ENCODE results near the gene TTLL3.
A peak's percentile ranks its signal among the peaks of the same experiment; 100 is the strongest.

TTLL3 gene

DNA sequence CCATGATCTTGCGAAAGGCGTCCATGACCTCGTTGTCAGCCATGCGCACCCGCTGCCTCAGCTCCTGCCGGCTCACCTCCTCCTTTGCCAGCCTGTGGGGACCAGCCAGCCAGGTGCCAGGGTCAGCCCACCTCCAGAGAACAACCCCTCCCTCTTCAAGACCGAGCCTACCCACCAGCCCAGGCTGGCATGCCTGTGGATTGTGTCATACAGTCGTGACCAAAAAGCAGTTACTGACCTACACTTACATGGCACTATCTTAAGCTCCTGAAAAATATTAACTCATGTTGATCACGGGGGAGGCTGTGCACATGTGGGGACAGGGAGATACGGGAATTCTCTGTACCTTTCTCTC lies 29.6 kb upstream of the TTLL3 start:
- no peak for DNase-seq (ENCODE audit: low read depth in 4 of 4, low spot score in 1 of 4)

DNA sequence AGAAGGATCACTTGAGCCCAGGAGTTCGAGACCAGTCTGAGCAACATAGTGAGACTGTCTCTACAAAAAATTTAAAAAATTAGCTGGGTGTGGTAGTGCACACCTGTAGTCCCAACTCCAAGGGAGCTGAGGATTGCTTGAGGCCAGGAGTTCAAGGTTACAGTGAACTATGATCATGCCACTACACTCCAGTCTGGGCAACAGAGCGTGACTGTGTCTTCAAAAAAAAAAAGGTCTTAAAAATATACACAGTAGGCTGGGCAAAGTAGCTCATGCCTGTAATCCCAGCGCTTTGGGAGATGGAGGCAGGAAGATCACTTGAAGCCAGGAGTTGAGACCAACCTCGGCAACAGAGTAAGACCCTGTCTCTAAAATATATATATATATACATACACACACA lies 29.2 kb upstream of the TTLL3 start:
- DNase-seq (ENCODE audit: low read depth in 4 of 4, low spot score in 1 of 4): no peak

DNA sequence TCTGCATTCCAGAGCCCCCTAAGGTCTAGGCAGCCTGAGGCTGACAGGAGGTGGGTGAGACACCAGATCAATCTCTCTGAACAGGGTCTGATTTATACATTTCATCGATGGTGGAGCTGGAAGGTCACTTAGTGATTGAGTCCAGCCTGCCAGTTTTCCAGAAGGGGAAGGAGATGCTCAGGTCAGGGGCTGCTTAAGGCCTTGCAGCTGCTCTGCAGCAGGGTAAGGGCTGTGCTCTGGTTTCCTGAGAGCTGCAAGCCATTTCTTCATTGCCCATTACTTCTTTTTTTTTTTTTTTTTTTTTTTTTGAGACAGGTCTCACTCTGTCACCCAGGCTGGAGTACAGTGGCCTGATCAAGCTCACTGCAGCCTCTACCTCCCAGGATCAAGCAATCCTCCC lies 28.5 kb upstream of the TTLL3 start:
- no peak for DNase-seq (ENCODE audit: low read depth in 4 of 4, low spot score in 1 of 4)

DNA sequence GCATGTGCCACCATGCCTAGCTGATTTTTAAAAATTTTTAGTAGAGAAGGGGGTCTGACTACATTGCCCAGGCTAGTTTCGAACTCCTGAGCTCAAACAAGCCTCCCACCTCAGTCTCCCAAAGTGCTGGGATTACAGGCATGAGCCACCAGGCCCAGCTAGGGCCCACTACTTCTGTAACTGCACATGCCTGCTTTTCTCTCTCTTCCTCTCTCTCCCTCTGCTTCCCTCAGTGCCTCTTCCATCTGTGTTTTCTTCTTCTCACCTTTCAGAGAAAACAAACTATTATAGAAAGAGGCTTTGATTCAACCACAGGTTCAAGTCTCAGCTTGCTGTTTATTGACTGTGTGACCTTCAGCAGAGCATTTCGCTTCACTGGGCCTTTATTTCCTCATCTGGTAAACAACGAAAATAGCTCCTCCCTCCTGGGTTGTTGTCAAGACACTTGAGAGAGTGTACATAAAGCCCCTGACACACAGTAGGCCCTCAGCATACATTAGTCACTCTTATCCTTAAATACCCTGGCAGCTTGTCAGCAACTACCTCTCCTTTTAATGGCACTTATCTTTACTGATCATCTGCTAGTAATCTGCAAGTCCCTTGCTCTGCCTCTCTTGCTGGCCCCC lies 28.0 kb upstream of the TTLL3 start:
- no peak for DNase-seq (ENCODE audit: low read depth in 4 of 4, low spot score in 1 of 4)

DNA sequence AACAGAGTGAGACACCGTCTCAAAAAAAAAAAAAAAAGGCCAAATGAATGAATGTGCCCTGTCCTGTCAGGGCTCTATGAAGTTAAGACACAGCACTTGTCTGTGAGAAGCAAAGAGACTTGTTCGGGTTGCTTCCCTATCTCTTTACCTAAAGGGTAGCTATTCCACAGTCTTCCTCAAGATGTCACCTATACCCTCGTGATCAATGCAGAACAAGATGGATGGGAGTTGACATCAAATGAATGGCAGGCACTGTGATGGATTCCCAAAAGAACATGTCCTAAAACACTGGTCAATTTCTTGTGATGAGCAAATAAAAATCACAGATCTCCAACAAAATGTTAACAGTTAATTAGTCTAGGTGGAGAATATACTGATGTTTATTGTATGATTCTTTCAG lies 27.3 kb upstream of the TTLL3 start:
- no peak for DNase-seq (ENCODE audit: low read depth in 4 of 4, low spot score in 1 of 4)

DNA sequence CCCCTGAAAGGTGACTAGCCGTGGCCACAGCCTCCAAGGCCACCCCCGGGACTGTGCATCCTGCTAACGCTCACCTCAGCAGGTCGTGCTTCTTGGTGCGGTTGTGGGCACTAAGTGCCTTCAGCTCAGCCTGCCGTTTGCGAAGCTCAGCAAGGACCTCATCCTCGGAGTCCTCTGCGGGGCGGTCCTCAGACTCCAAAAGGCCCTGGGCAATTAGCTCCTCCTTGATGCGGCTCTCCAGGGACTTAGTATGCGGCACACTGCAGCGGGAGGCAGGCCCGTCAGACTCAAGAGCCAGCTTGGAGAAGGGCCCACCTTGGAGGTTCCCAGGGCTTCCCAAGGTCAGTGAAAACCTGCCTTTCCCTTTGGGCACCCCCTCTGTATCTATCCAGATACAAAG lies 26.1 kb upstream of the TTLL3 start:
- no peak for DNase-seq (ENCODE audit: low read depth in 4 of 4, low spot score in 1 of 4)

DNA sequence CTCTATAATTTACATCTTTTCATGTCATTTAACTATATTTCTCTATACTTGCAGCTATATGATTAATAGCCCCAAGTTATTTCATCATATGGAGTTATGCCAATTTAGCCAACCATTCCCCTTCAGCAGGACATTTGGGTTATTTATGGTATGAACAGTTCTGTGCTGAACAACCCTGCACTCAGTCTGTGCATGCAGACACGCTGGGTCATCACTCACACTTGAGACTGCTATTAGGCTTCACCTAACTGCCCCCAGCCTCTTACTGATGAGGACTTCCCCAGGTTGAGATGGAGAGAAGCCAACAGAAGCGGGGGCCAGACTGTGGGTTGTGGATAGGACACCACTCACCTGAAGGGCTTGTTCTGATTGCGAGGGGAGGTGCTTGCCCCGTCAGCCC lies 25.1 kb upstream of the TTLL3 start:
- no peak for DNase-seq (ENCODE audit: low read depth in 4 of 4, low spot score in 1 of 4)

DNA sequence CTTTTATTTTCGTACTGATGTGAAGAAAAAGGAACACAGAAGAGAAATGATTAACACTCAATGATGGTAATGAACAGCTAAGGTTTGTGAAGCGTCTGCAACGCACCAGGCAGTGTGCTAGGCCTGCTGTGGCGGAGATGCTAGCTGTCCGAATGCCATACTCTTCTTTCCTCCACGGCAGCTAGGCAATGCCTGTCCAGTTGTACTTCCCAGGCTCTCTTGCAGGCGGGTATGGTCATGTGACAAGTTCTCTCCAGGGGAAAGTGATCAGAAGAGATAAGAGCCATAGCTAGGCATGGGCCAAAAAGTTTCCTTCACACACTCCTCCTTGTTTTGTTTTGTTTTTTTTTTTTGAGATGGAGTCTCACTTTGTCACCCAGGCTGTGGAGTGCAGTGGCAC lies 24.5 kb upstream of the TTLL3 start:
- DNase-seq (ENCODE audit: low read depth in 4 of 4, low spot score in 1 of 4): no peak

DNA sequence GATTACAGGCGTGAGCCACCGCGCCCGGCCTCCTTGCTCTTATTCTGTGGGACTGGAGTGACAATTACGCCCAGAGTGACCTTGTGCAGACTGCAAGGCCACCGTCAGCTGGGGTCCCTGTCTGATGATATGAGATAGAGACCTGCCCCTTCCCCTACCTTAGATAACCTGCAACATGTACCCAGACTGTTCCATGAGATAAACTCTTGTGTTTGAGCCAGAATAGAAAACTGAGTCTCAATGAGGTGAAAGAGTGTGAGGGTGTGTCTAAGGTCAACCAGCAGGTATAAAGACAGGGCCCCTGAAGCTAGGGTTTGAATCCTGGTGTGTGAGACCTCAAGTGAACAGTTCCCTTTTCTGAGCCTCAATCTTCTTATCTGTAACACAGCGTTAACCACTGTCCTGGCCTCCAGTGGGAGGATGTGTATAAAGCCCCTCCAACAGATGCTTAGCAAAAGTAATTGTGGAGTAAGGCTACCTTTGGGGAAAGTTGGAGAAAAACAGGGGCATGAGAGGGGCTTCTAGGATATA lies 23.8 kb upstream of the TTLL3 start:
- no peak for DNase-seq (ENCODE audit: low read depth in 4 of 4, low spot score in 1 of 4)

DNA sequence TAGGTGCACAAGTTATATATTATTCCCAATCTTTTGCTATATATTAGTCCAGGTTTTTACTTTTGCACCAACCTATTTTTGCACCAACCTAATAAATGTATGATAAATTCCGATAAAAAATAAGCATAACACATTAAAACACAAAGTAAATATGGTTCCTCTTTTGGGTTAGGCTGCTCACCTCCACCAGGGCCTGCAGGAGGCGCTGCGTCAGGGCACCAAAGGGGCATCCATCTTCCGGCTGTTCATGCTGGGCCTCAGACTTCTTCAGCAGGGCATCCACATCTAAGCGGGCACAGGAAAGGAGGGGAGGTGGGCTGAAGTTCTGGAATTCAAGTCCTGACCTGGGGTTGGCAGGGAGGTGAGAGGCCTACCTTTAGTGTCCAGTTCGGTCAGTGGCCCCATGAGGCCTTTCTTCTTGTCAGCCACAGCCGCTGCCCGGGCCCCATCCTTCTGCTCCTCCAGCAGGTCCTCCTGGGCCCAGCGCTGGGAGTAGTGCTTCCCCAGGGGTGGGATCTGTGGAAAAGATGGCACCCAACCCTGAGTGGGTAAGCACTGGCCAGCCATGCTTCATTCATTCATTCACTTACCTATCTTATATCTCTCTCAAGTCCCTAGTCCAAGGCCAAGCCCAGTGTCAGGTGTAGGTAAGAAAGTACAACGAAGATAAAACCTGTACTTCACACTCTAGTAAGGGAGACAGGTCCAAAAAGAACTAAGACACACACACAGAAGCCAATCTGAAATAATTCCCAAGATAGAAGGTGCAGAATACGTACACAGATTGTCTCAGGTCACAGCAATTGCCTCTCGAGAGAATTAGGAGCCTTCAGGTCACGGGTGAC lies 23.0 kb upstream of the TTLL3 start:
- no peak for DNase-seq (ENCODE audit: low read depth in 4 of 4, low spot score in 1 of 4)

DNA sequence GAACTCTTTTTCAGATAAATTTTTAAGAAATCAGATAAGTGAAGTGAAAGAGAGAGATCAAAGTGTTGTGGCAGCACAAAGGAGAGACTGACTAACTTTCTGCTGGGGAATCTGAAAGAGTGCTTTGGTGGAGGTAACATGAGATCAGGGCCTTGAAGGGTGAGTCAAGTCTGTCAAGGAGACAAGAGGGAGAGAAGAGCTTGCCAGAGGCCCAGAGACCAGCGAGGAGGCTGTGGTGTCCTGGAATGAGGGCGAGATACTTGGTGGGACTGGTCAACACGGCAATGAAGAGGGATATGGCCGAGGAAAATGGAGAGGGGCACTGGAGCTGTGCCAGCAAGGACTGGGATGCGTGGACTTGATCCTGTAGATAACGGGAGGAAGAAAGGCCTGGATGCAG lies 22.3 kb upstream of the TTLL3 start:
- DNase-seq (ENCODE audit: low read depth in 4 of 4, low spot score in 1 of 4): no peak

DNA sequence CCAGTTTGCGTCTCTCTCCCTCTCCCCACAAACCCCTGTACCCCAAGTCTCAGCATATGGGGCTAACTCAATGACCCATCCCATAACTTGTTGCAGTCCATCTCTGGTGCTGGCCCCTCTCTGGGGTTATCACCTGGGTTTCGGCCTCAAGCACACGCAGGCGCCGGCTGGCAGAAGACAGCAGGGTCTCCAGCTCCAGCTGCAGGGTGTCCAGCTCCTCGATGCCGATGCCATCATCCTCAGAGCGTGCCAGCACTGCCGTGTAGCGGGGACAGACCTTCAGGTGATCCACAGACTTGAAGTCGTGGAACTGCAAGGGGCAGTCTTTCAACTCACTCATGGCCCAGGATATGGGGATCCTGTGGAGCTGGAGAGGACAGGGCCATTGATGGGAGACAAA lies 18.9 kb upstream of the TTLL3 start:
- DNase-seq (ENCODE audit: low read depth in 4 of 4, low spot score in 1 of 4): no peak

DNA sequence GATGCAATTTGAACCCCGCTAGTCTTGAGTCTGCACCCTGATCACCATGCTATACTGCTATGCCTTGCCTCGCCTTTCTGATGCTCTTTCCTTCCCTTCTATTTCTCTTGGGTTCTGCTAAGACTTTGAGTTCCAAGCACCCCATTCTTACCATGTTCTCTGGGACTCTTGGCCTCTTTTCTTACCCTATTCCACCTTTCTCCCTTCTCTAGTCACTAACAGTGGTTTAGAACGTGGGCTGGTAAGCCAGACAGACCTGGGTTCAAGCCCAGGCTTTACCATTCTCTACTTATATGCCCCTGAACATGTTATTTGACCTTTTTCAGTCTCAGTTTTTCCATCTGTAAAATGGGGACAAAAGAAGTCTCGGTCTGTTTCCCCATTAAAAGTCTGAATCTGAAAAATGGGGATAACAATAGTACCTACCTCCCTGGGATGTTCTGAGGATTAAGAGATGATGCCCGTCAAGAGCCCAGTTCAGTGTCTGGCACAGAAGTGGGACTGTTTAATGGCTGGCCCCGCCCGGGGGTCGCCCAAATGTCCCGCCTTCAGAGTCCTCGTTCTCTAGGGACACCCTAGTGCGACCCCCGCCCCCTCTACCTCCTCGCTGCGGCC lies 18.2 kb upstream of the TTLL3 start:
- DNase-seq (ENCODE audit: low read depth in 4 of 4, low spot score in 1 of 4): no peak

DNA sequence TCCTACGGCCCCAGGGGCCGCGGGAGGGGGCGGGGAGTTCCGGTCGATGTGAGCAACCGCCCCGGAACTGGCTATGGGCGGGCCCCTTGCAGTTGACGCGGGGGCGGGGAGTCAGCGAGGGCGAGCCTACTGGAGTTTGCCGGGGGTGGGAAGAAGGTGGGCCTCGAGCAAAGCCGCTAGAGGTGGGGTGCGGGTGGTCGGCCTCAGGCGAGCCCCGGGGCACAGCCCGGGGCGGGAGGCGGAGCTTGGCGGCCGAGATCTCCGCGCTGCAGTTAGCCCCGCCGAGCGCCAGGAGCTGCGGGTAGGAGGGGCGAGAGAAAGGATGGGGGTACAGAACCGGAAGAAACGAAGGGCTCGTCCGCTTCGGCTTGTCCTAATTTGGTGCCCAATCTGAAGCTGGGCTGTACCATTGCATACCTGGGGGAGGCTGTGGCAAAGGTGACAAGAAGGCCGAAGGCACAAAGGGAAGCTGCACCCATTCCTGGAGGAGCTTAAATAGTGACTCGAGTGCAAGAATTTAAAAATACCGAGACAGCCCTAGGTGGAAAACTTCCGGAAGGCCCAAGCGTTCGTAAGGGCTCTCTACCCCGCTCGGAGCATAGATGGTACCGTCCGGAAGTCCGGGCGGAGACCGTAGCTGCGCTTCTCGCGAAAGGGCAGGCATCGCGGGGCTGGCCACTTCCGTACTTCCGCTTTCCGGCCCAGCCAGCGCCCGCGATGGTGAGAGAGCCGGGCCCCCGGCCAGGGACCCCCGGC lies 17.5 kb upstream of the TTLL3 start, which contains the start of the genes ARPC4 and TADA3:
Gene ARPC4 (plus strand): TSS at position 678 of the 756 bp plus-strand sequence. CDS start 40 bp downstream, at position 718.
Gene TADA3 (minus strand): TSS at position 69 of the 756 bp plus-strand sequence. CDS start 1,007 bp downstream, outside the sequence.
- DNase-seq (ENCODE audit: low read depth in 4 of 4, low spot score in 1 of 4): peak; percentile 74 to 92 (median 82)

DNA sequence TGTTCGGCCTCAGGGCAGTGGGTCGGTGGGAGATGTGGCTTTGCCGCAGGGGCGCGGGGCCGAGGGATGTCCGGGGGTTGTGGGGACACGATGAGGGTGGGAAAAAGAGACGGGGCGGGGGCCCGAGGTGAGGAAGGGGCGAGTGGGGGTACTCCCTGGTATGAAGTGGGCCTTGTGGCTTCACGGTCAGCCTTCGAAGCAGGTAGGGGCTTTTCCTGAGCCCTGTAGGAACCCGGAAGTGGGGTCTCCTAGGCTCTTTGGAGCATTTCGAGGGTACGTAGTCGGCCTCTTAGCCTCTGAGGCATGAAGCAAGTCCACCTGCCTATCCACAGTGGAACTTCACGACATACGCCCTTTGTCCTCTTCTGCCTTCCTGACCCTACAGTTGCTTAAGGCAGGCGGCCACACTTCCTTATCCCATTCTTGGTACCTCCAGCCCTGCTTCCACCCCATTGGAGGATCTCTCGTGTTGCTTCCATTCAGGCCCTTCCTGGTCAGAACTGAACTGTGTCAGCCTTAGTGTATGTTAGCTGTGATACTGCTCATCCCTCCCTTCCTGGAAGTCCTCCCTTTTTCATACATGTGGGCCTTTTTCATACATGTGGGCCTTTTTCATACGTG lies 16.8 kb upstream of the TTLL3 start:
- no peak for DNase-seq (ENCODE audit: low read depth in 4 of 4, low spot score in 1 of 4)

DNA sequence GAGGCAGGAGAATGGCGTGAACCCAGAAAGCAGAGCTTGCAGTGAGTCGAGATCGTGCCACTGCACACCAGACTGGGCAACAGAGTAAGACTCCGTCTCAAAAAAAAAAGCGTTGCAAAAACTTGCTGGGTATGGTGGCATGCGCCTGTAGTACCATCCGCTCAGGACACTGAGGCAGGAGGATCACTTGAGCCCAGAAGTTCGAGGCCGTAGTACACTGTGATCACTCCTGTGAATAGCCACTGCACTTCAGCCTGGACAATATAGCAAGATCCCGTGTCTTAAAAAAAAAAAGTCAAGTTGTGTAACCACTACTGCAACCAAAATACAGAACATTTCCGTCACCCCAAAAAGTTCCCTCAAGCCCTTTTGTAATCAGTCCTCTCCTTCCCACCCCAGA lies 15.7 kb upstream of the TTLL3 start:
- no peak for DNase-seq (ENCODE audit: low read depth in 4 of 4, low spot score in 1 of 4)

DNA sequence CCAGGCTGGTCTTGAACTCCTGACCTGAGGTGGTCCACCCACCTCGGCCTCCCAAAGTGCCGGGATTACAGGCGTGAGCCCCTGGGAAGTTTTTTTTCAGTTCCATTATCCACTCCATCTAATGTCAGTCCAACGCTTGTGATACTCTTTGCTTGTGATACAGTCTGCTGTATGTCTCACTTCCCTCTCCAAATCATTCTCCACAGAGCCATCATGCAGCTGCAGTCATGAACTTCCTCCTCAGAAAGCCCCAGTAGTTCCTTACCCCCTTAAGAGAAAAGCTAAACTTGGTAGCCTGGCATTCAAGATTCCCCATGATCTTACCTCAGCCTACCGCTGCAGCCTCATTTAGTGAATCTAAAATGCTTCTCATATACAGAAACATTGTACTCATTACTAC lies 14.9 kb upstream of the TTLL3 start:
- no peak for DNase-seq (ENCODE audit: low read depth in 4 of 4, low spot score in 1 of 4)

DNA sequence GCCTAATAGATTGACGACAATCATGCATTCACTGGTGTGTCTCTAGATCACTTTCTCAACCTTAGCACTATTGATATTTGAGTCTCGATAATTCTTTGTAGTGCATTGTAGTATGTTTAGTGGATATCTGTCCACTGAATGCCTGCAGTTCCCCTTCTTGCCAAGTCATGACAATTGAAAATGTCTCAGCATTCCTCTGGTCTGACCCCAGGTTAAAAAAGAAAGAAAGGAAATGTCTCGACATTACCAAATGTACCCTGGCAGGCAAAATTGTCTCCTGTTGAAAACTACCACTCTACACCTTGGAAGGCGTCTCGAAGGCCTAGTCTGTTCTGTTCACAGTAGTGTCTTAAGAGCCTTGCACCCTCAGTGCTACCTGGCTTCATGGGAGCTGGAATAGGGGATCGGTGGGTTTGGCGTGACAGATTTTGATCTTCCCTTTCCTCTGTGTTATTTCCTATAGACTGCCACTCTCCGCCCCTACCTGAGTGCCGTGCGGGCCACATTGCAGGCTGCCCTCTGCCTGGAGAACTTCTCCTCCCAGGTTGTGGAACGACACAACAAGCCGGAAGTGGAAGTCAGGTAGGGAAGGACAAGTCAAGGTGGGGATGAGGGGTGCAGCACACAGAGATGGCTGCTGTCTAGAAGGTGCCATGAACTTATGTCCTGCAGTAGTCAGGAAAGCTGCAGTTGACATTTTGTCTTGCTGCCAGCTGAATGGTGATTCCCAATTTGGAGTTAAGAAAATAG lies 12.7 kb upstream of the TTLL3 start:
- DNase-seq (ENCODE audit: low read depth in 4 of 4, low spot score in 1 of 4): no peak

DNA sequence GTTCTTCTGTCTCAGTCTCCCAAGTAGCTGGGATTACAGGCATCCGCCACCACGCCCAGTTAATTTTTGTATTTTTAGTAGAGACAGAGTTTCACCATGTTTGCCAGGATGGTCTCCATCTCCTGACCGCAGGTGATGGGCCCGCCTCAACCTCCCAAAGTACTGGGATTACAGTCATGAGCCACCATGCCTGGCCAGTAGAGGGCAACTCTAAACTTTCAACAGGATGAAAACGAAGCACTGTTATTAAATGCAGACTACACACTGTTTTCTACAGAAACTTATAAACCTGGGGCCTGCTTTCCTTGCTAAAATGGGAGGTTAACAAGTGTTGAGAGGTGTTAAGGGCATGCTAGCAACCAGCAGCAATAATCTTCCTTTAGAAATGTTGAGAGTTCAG lies 9.5 kb upstream of the TTLL3 start:
- no peak for DNase-seq (ENCODE audit: low read depth in 4 of 4, low spot score in 1 of 4)

DNA sequence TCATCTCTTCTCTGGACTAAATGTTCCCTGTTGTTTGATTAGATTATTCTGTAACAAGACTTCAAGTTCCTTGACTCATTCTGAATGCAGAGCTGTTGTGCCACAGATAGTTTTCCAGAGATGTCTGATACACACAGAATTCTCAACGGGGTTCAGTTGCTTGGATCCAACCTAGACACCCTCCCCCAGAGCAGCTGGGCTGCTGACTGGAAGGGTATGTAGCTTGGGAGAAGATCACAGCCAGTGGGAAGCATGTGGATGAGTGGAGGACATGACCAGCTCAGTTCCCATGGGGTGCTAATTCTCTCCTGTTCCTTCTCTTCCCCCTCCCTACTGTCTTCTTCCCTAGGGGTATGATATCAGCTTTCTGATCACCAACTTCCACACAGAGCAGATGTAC lies 6.6 kb upstream of the TTLL3 start:
- DNase-seq (ENCODE audit: low read depth in 4 of 4, low spot score in 1 of 4): no peak

Measured in stimulated activated CD4-positive, alpha-beta T cell treated with anti-CD3 and anti-CD28 coated beads, Interleukin-1b, Interleukin-23, amount 100 ng/mL, for 24 hours (primary cell).